DOHH2 (cell line): Measurements from ENCODE around the gene SIK2.

Source experiments
- EZH2phosphoT487 ChIP-seq: fragments of 200-600 bp; sonication (generic); IDR thresholded peaks from 2 replicates; pipeline ENCODE4 v1.6.1; 2017; ENCODE audit warnings: borderline replicate concordance, mild to moderate bottlenecking, antibody characterized with exemption, low read length, moderate library complexity, mixed read lengths
- TF ChIP-seq, protein P1 (sequence below): fragments of 200-600 bp; sonication (generic); IDR thresholded peaks from one replicate; pipeline ENCODE4 v1.5.1; 2014; ENCODE audit warnings: antibody characterized with exemption, mild to moderate bottlenecking, low read depth, low read length; ENCODE audit not compliant: poor library complexity, severe bottlenecking

DNA sequence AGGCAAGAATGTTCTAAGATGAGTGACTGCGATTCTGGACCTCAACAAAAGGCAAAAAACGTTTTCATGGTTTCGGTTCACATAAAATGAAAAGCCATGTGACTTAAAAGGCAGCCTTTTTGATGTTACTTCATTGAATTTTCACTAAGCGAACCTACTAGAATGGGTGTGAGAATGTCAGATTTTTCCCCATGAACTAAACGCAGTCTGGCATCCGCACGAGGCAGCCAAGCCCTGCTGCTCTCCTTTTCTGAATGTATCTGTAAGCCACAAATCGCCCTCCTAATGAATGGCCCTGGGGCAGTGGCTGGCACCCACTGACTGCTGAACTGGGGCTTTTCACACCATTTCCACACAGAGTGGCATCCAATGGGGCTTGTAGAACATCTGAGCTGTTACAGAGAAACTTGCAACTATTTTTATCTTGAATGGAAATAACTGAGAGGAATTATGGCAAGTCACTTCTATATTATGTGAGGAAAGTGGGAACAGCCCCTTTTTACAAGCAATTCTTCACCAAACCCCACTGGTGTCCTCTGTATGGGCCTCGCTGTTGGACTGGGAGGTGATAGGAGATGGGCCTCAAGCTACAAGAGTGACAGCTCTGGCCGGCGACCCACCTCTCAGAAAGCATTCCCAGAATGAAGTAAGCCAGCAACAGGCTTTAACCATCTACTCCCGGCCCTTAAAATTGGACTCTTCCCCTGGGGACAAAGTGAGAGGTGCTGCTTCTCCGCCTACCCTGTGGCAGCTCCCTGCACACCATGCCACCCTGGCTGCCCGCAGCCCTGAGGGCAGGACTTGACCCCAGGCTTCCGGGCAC is 134.6 kb downstream of the SIK2 start:
- TF ChIP-seq, protein P1, sequence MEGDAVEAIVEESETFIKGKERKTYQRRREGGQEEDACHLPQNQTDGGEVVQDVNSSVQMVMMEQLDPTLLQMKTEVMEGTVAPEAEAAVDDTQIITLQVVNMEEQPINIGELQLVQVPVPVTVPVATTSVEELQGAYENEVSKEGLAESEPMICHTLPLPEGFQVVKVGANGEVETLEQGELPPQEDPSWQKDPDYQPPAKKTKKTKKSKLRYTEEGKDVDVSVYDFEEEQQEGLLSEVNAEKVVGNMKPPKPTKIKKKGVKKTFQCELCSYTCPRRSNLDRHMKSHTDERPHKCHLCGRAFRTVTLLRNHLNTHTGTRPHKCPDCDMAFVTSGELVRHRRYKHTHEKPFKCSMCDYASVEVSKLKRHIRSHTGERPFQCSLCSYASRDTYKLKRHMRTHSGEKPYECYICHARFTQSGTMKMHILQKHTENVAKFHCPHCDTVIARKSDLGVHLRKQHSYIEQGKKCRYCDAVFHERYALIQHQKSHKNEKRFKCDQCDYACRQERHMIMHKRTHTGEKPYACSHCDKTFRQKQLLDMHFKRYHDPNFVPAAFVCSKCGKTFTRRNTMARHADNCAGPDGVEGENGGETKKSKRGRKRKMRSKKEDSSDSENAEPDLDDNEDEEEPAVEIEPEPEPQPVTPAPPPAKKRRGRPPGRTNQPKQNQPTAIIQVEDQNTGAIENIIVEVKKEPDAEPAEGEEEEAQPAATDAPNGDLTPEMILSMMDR = no peak
- TF ChIP-seq EZH2phosphoT487 = no peak
